Adrenal gland (tissue), 5 donors: ENCODE data around the gene DLGAP1.

ENCODE experiments used
- POLR2A ChIP-seq, 2 donors: fragments of 450-650 bp; IDR thresholded peaks; one replicate each; pipeline ENCODE4 v1.6.1; 2017; ENCODE audit warnings: antibody characterized with exemption in 2 of 2, mild to moderate bottlenecking in 2 of 2, moderate library complexity in 1 of 2
- TF ChIP-seq, protein P1 (sequence below), 6 experiments: fragments of 450-650 bp in 4 of 6; fragments of 200-600 bp in 2 of 6; sonication (generic) in 1 of 6; IDR thresholded peaks; 1 replicate in 5 of 6; 2 replicates in 1 of 6; pipeline versions ENCODE4 v1.5.1 to v1.8.0; 2016 to 2021; ENCODE audit warnings: antibody characterized with exemption in 6 of 6, mild to moderate bottlenecking in 2 of 6, moderate library complexity in 1 of 6
- donor health status: DM: no; HTN: no; CAD: no.

DNA sequence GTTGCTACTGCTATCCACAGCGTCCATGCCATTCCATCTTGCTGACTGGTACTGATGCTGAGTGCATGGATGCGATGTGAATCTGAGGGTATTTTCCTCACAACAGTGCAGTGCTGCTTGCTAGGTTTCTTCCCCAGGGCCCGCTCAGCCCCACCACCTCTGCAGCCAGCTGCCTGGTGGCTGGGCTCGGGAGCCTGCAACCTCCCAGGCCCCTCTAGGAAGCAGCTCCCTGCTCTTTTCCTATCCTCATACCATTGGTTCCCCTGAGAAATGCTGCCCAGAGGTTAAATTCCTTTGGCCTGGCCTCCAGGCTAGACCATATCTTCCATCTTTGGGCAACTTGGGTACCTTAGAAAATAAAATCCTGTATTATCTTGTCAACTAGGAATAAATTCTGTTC lies 591.5 kb downstream of the DLGAP1 start:
- TF ChIP-seq, protein P1, sequence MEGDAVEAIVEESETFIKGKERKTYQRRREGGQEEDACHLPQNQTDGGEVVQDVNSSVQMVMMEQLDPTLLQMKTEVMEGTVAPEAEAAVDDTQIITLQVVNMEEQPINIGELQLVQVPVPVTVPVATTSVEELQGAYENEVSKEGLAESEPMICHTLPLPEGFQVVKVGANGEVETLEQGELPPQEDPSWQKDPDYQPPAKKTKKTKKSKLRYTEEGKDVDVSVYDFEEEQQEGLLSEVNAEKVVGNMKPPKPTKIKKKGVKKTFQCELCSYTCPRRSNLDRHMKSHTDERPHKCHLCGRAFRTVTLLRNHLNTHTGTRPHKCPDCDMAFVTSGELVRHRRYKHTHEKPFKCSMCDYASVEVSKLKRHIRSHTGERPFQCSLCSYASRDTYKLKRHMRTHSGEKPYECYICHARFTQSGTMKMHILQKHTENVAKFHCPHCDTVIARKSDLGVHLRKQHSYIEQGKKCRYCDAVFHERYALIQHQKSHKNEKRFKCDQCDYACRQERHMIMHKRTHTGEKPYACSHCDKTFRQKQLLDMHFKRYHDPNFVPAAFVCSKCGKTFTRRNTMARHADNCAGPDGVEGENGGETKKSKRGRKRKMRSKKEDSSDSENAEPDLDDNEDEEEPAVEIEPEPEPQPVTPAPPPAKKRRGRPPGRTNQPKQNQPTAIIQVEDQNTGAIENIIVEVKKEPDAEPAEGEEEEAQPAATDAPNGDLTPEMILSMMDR (IDR thresholded peaks at IDR 0.05) = no peak
- TF ChIP-seq POLR2A (IDR thresholded peaks at IDR 0.05) = no peak
